HG03432 (cell line): ENCODE data around the gene PDE11A.
"Not testable (repeated sequence)": the region's sequence is repeated elsewhere in the genome, so short reads cannot be mapped to it uniquely, and the experiment has no call there.

ENCODE experiments used
- ATAC-seq: cut with Tn5 transposase; IDR thresholded peaks from one replicate; pipeline ENCODE4 v1.9.1; 2021; ENCODE audit warnings: mild to moderate bottlenecking, moderate library complexity; ENCODE audit not compliant: unreplicated experiment

PDE11A gene

GRCh38 chr2:178072383-178073301 is at the start of gene PDE11A:
Gene PDE11A (minus strand): TSS chr2:178072777. CDS start chr2:178072437, 340 bp downstream.
- peak; percentile 56 for ATAC-seq

GRCh38 chr2:178119179-178119922 is 46.8 kb upstream of the PDE11A start:
- ATAC-seq: no peak

GRCh38 chr2:178117725-178118124 is 45.1 kb upstream of the PDE11A start:
- no peak for ATAC-seq

GRCh38 chr2:178115271-178115670 is 42.7 kb upstream of the PDE11A start:
- no peak for ATAC-seq

- ATAC-seq: peak; percentile 45
These were observed 41.9 kb upstream of the PDE11A start for GRCh38 chr2:178114462-178114861.

- peak; percentile 92 for ATAC-seq
These were observed 39.9 kb upstream of the PDE11A start, which contains the start of gene RBM45 for GRCh38 chr2:178112202-178113152. Gene RBM45 (plus strand): TSS chr2:178112437. CDS start chr2:178112547, 110 bp downstream.

GRCh38 chr2:178111743-178112142 is 39.2 kb upstream of the PDE11A start:
- peak; percentile 1 for ATAC-seq

GRCh38 chr2:178110681-178111080 is 38.1 kb upstream of the PDE11A start:
- no peak for ATAC-seq

GRCh38 chr2:178109813-178110212 is 37.2 kb upstream of the PDE11A start:
- ATAC-seq: no peak

GRCh38 chr2:178108176-178108575 is 35.6 kb upstream of the PDE11A start:
- no peak for ATAC-seq

GRCh38 chr2:178106053-178106452 is 33.5 kb upstream of the PDE11A start:
- ATAC-seq: no peak

GRCh38 chr2:178105566-178105965 is 33.0 kb upstream of the PDE11A start:
- no peak for ATAC-seq

GRCh38 chr2:178101321-178102079 is 28.9 kb upstream of the PDE11A start:
- ATAC-seq: no peak

- ATAC-seq: no peak
These were observed 20.9 kb upstream of the PDE11A start for GRCh38 chr2:178093471-178093870.

GRCh38 chr2:178088774-178089270 is 16.2 kb upstream of the PDE11A start:
- no peak for ATAC-seq

GRCh38 chr2:178084273-178084672 is 11.7 kb upstream of the PDE11A start:
- no peak for ATAC-seq

GRCh38 chr2:178082408-178083045 is 9.9 kb upstream of the PDE11A start:
- no peak for ATAC-seq

GRCh38 chr2:178079279-178079678 is 6.7 kb upstream of the PDE11A start:
- not testable (repeated sequence) for ATAC-seq

GRCh38 chr2:178076130-178076529 is 3.6 kb upstream of the PDE11A start:
- no peak for ATAC-seq
